HG03066 (cell line): ENCODE measurements around the gene ALKBH3.

Experiments used
- ATAC-seq: cut with Tn5 transposase; IDR thresholded peaks from one replicate; pipeline ENCODE4 v1.9.1; 2021; ENCODE audit warnings: low read depth; ENCODE audit not compliant: unreplicated experiment

The ALKBH3 gene

DNA sequence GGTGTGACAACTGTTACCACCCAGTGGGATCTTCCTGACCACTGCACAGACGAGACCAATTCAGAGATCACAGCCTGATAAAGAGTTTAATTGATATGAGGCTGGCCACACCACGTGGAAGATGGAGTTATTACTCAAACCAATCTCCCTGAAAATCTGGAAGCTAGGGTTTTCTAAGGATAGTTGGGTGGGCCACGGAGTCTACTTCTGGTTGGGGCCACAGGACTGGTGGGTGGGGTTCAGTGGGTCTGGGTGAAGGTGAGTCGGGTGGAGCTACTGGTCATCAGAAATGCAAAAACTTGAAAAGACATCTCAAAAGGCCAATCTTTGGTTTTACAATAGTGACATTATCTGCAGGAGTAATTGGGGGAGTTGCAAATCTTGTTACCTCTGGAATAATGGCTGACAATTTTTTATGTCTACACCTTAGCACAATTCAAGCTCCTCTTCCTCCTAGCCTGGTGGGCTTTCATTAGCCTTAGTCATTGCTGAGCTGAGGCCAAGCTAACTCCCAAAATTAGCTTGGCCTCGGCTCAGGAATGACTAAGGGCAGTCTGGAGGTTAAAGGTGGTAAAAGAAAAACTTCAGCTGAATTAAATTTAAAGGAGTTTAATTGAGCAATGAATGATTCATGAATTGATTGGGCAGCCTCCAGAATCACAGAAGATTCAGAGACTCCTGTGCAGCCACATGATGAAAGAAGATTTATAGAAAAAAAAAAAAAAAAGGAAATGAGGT is 74.9 kb downstream of the ALKBH3 start:
- ATAC-seq: no peak

DNA sequence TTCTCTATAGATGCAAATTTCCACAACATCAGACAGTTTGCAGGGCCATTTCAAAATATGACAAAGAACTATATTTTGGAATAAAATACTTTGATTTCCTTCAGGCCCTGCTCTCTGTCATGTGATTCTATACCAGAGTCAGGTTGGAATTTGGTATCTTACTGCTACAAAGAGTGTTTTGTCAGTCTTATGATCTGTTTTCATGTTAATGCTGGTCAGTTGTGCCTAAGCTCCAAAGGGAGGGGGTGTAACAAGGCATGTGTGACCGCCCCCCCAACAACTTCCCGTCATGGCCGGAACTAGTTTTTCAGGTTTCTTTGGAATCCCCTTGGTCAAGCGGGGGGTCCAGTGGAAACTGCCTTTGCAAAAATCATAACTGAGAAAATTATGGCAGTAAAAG is 76.9 kb downstream of the ALKBH3 start:
- no peak for ATAC-seq

DNA sequence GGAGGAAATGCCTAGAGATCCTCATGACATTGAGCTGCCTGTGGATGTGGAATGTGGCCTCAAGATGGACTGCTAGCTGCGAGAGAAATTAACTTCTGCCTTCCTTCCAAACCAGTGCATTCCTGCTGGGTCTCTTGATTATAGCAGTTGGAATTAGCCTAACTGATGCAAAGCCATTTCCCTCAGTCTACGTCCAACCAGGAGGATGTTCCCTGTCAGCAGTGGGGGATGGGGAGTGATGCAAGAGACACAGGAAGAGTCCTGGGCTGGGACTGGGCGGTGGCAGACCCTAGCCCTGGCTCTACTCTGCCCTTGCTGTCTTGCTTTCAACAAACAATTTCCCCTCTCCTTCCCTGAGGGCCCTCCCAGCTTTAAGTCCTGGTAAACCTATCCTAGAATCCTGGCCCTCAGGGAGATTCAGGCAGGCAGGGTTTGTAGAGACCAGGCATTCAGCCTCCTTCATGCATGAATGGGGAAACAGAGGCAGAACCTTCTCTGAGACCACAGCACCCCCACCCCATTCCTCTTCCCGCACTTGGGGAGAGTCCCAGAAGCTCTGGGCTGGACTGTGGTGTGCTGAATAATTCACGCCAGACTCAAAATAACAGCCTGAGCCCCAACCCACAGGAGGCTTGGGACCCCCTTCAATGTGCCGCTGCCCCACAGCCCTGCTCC is 78.8 kb downstream of the ALKBH3 start:
- no peak for ATAC-seq

DNA sequence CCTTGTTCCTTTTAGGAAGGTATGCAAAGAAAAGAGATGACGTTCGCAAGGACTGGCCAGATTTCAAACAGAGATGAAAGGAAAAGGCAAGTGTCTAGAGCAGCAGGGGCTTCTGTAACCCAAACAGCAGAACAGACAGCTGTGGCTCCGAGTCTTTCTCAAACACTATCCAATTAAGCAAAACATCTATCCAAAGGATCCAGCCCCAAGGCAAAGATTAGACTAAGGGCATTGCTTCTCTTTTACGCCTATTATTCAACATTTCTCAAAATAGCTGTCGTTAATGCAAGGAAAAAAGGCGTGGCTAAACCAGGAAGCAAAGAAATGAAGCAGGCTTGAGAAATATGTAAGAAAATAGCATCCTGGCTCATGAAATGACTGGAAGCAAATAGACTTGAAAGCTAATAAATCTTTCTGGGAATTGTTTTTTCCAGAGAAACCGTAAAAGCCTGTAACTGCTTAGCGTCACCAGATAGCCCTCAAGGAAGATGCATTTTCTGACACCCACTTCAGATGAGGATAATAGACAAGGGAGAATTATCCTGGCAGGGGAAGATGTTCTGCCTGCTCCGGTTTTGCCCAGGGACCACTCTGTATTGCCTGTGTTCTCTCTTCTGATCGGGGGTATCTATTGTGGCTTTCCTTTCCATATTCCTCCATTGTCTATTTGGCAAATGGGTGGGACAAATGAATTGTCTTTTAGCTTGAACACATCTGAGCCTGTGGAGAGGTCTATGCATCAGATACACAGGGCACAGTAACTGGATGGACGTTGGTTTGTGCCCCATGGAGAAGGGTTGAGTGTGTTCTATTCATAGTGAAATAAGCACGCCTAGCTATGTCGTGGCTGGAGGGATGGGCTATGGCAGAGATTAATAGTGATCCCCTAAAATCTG is 82.0 kb downstream of the ALKBH3 start:
- ATAC-seq: no peak

DNA sequence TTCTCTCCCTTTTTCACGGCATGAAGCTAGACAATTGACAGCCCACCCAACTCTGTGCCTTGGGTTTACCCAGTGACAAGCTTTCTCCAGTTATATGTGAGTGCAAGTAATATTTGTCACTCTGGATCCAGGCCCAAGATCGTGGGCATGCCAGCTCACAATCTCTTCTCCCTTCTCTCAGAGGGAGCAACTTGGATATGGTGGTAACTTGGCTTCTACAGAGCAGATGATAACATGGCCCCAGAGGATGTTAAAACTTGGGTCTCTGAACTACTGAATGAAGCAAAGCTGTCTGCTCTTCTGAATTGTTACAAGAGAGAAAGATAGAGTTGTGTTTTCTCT is 82.6 kb downstream of the ALKBH3 start:
- no peak for ATAC-seq

DNA sequence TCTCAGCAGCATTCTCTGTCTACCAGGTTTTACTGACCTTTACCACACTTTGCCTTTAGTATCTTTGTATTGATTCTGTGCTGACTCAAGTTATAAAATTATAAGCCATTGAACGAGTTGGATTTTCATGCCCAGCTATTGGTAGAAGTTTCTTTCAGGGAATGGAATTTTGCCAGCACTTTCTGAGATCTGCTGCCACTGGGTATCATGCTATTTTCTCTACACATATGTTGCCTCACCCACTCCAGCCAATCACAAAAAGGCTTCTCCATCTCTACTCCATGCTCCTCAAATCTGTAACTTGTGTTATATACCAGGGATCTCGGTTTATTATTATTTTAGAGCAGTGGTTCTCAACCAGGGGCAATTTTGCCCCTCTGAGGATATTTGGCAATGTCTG is 87.0 kb downstream of the ALKBH3 start:
- no peak for ATAC-seq

DNA sequence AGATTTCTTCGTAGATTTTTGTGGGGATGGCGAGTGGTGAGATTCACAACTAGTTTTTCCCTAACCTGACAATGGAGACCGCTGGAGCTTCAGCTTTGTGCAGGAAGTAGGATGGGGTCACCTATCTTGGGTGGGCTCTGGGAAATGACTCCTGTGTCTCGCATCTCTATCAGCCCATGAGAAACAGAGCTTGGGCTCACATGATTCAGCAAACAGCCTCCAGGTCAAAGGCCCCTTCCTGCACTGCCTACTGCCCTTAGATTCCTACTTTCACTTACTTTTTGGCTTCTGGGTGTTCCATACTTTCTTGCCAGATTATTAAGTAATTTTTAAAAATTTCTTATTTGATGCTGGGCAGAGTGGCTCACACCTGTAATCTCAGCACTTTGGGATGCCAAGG is 88.1 kb downstream of the ALKBH3 start:
- no peak for ATAC-seq

DNA sequence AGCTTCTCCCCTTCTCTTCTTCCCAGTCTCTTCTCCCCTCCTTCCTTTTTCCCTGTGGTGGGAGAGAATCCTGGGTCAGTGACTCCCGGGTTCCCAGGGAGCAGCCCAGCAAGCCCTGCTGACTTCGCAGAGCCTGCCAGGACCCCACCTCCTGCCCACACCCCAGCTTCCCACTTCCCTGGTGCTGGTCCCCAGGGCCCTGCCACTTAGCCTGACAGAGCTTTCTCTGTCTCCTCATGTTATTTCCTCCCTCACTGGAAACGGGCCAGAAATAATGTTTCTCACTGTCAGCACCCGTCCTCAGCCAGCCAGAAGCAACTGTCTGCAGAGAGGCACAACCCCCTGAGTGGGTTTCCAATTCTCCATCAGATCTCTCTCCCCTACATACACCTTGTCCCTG is 88.9 kb downstream of the ALKBH3 start:
- no peak for ATAC-seq
